ENCODE data around the gene STOML1. TPM values are rescaled to one million over a fixed set of nuclear protein-coding genes. Genes with fewer than 3 reads are reported as not detected.

The STOML1 gene
- total and polyA plus RNA-seq, 9 of the 15 experiments (the other 6 are each of a cell fraction or from before 2014, with no cell fraction given): 0.25 to 9.7 (median 4.6) TPM

DNA sequence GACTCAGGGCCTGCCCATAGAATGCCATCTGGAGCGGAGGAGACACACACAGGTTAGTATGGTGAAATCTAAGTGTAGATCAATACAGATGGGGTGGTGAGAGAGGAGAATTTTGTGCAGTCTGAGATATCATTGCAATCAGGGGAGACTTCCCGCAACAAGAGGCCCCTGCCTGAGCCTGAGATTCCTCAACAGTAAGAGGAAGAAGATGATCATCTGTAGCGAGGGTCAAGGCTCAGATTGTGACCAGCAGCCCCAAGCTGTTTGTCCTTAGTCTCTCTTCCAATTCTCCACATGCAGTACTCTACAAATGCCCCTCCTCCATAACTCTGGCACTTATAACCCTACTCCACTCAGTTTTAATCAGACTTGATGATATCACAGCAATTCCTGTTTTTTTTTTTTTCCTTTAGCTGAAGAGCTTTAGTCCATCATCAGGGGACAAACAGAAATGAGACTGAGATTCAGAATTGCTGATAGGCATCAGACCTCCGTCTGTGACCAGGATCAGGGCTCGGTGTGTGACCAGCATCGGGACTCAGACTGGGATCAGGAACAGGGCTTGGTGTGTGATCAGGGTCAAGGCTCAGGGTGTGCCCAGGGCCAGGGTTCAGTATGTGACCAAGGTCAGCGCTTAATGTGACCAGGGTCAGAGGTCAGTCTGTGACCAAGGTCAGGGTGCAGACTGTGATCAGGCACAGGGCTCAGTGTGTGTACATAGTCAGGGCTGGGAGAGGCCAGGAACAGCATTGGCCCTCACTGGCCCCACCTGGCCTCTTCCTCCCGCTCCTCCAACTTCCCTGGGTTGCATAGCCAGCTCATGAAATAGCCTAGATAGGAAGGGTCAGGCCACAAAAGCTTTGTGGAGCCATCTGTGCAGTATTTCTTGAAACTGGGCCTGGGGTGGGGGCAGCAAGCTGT, 51.8 kb downstream of the STOML1 start:
- Histone ChIP-seq H2AFZ (ENCODE audit: low read depth, low read length) (no peak overlapping the region), H3K9ac (ENCODE audit: insufficient read depth in 1 of 2, low read depth in 2 of 2, low read length in 2 of 2) (no peak overlapping the region), H3K9me3 (replicated peaks; ENCODE audit: control insufficient read depth, insufficient read depth, low read depth, low read length) (no peaks in the 10 kb centered on the region), H3K9me1 (ENCODE audit: control insufficient read depth, insufficient read depth, low read length) (no peaks in the 10 kb centered on the region), H3K79me2 (ENCODE audit: control insufficient read depth, insufficient read depth, low read length) (no peaks in the 10 kb centered on the region), H3K27me3 (ENCODE audit: control insufficient read depth in 2 of 2, insufficient read depth in 2 of 2, low read length in 2 of 2) (peaks cover 8 to 60% of the 10 kb centered on the region in 2 experiments; a peak in 4 of 5 replicates), H4K20me1 (replicated peaks; ENCODE audit: control insufficient read depth, insufficient read depth, low read length) (peaks cover 16% of the 10 kb centered on the region; the same call in 1 of the 2 replicates), H3K4me2 (ENCODE audit: insufficient read depth, low read length) (no peak overlapping the region), H3K36me3 (ENCODE audit: control insufficient read depth, insufficient read depth, low read length) (no peaks in the 10 kb centered on the region), H3K4me1 (replicated peaks in 1 of 2; ENCODE audit: control insufficient read depth in 2 of 2, insufficient read depth in 2 of 2, low read length in 2 of 2) (no peaks in the 10 kb centered on the region), H3K27ac (ENCODE audit: extremely low read depth, low read depth, low read length) (no peak overlapping the region), H3K4me3 (no peak overlapping the region)
- DNase-seq (ENCODE audit: extremely low read depth in 1 of 4, low spot score in 3 of 4): no peak
- no peak for ATAC-seq
- no peak for FAIRE-seq
- intact Hi-C loops (cut with micrococcal nuclease) (no loop called here), in situ Hi-C loops (cut with MboI) (no loop called here)
- 1% methylated on average over 8 of the region's 8 CpGs for WGBS (ENCODE audit: insufficient coverage, low coverage, missing lambda C conversion rate)
- no TSS peak for BruUV-seq (replicated peaks)
- ChIA-PET POLR2A (interaction anchor here (0.7 kb wide), 1 partner anchor 143 kb away, joined by 4 read pairs; no protein-coding TSS in a partner anchor), CTCF (ENCODE audit: low intra/inter-chr PET ratio) (no interaction called here)
- TF ChIP-seq POU5F1 (IDR thresholded peaks at IDR 0.05; ENCODE audit: borderline replicate concordance, low read depth, low read length, partially characterized antibody) (no peak), DLX4 (CRISPR knock-in tag; IDR thresholded peaks at IDR 0.05) (no peak), ZNF707 (CRISPR knock-in tag; conservative IDR thresholded peaks at IDR 0.05) (no peak), MYNN (IDR thresholded peaks at IDR 0.05) (no peak), MYNN (CRISPR knock-in tag; IDR thresholded peaks at IDR 0.05) (no peak), ZBTB11 (CRISPR knock-in tag; IDR thresholded peaks at IDR 0.05) (no peak), SMAD4 (CRISPR knock-in tag; conservative IDR thresholded peaks at IDR 0.05) (no peak), RBM22 (IDR thresholded peaks at IDR 0.05; ENCODE audit: low read depth, low read length, poor library complexity, severe bottlenecking) (no peak), SMARCE1 (IDR thresholded peaks at IDR 0.05) (no peak), RBM25 (IDR thresholded peaks at IDR 0.05; ENCODE audit: low read depth, low read length, severe bottlenecking) (no peak)
- TF ChIP-seq, protein P1, sequence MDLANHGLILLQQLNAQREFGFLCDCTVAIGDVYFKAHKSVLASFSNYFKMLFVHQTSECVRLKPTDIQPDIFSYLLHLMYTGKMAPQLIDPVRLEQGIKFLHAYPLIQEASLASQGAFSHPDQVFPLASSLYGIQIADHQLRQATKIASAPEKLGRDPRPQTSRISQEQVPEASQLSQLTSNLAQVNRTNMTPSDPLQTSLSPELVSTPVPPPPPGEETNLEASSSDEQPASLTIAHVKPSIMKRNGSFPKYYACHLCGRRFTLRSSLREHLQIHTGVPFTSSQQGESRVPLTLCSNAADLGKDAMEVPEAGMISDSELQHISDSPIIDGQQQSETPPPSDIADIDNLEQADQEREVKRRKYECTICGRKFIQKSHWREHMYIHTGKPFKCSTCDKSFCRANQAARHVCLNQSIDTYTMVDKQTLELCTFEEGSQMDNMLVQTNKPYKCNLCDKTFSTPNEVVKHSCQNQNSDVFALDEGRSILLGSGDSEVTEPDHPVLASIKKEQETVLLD (IDR thresholded peaks at IDR 0.05): no peak
- TF ChIP-seq, protein P2, sequence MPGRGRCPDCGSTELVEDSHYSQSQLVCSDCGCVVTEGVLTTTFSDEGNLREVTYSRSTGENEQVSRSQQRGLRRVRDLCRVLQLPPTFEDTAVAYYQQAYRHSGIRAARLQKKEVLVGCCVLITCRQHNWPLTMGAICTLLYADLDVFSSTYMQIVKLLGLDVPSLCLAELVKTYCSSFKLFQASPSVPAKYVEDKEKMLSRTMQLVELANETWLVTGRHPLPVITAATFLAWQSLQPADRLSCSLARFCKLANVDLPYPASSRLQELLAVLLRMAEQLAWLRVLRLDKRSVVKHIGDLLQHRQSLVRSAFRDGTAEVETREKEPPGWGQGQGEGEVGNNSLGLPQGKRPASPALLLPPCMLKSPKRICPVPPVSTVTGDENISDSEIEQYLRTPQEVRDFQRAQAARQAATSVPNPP (IDR thresholded peaks at IDR 0.05; ENCODE audit: borderline replicate concordance, insufficient read depth, insufficient read length): no peak
- TF ChIP-seq, protein P3, sequence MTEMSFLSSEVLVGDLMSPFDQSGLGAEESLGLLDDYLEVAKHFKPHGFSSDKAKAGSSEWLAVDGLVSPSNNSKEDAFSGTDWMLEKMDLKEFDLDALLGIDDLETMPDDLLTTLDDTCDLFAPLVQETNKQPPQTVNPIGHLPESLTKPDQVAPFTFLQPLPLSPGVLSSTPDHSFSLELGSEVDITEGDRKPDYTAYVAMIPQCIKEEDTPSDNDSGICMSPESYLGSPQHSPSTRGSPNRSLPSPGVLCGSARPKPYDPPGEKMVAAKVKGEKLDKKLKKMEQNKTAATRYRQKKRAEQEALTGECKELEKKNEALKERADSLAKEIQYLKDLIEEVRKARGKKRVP (CRISPR knock-in tag; IDR thresholded peaks at IDR 0.05): no peak
